Measurements from ENCODE around the gene ARHGAP9.

DNA sequence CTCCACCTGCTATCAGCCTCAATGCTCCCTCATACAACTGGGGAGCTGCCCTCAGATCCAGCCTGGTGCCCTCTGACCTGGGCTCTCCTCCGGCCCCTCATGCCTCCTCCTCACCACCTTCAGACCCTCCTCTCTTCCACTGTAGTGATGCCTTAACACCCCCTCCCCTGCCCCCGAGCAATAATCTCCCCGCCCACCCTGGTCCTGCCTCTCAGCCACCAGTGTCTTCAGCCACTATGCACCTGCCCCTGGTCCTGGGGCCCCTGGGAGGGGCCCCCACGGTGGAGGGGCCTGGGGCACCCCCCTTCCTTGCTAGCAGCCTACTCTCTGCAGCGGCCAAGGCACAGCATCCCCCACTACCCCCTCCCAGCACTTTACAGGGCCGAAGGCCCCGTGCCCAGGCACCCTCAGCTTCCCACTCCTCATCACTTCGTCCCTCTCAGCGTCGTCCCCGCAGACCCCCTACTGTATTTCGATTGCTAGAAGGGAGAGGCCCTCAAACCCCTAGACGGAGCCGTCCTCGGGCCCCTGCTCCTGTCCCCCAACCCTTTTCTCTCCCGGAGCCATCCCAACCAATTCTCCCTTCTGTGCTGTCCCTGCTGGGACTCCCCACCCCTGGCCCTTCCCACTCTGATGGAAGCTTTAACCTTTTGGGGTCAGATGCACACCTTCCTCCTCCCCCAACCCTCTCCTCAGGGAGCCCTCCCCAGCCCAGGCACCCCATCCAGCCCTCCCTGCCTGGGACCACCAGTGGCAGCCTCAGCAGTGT is 46.1 kb upstream of the ARHGAP9 start:
- TF ChIP-seq, protein P1, sequence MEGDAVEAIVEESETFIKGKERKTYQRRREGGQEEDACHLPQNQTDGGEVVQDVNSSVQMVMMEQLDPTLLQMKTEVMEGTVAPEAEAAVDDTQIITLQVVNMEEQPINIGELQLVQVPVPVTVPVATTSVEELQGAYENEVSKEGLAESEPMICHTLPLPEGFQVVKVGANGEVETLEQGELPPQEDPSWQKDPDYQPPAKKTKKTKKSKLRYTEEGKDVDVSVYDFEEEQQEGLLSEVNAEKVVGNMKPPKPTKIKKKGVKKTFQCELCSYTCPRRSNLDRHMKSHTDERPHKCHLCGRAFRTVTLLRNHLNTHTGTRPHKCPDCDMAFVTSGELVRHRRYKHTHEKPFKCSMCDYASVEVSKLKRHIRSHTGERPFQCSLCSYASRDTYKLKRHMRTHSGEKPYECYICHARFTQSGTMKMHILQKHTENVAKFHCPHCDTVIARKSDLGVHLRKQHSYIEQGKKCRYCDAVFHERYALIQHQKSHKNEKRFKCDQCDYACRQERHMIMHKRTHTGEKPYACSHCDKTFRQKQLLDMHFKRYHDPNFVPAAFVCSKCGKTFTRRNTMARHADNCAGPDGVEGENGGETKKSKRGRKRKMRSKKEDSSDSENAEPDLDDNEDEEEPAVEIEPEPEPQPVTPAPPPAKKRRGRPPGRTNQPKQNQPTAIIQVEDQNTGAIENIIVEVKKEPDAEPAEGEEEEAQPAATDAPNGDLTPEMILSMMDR (conservative IDR thresholded peaks at IDR 0.05) = no peak
- no peak for TF ChIP-seq ZFX (IDR thresholded peaks at IDR 0.05)
